ENCODE measurements around the gene BDKRB1. TPM values are rescaled to one million over a fixed set of nuclear protein-coding genes. Genes with fewer than 3 reads are reported as not detected.

Gene BDKRB1
- total RNA-seq = not detected

- ATAC-seq (no peak), DNase-seq (no peak)
- Mint-ChIP-seq H3K27ac (no peak within 1 kb of the TSS), H3K36me3 (no peaks in the 10 kb centered on the region), H3K9me3 (ENCODE audit: low read depth) (no peaks in the 10 kb centered on the region), H3K4me1 (no peaks in the 10 kb centered on the region), H3K27me3 (peaks cover 50% of the 10 kb centered on the region), H3K4me3 (no peak within 1 kb of the TSS)
- CTCF ChIA-PET = no interaction called here
Observed at GRCh38 chr14:96255501-96256366, at the start of gene BDKRB1. Gene BDKRB1 (plus strand): TSS chr14:96256210. CDS start chr14:96263683, 7,473 bp downstream.

GRCh38 chr14:96206461-96206860 is 49.5 kb upstream of the BDKRB1 start:
- no peak for ATAC-seq
- H3K36me3 Mint-ChIP-seq = no peaks in the 10 kb centered on the region
- peaks cover 51% of the 10 kb centered on the region for H3K27me3 Mint-ChIP-seq
- H3K9me3 Mint-ChIP-seq (ENCODE audit: low read depth) = no peaks in the 10 kb centered on the region
- DNase-seq = no peak
- H3K27ac Mint-ChIP-seq = no peak overlapping the region
- H3K4me3 Mint-ChIP-seq = no peak overlapping the region
- peaks cover 2% of the 10 kb centered on the region for H3K4me1 Mint-ChIP-seq
- CTCF ChIA-PET = no interaction called here

- DNase-seq (no peak), ATAC-seq (no peak)
- no peak overlapping the region for H3K27ac Mint-ChIP-seq
- no peaks in the 10 kb centered on the region for H3K36me3 Mint-ChIP-seq
- CTCF ChIA-PET = no interaction called here
- peaks cover 50% of the 10 kb centered on the region for H3K27me3 Mint-ChIP-seq
- H3K9me3 Mint-ChIP-seq (ENCODE audit: low read depth) = peaks cover 3% of the 10 kb centered on the region
- no peak overlapping the region for H3K4me3 Mint-ChIP-seq
- H3K4me1 Mint-ChIP-seq = peaks cover 2% of the 10 kb centered on the region
Observed at GRCh38 chr14:96207686-96208085, 48.3 kb upstream of the BDKRB1 start.

GRCh38 chr14:96208739-96209138 is 47.3 kb upstream of the BDKRB1 start:
- Mint-ChIP-seq H3K4me3 (no peak overlapping the region), H3K36me3 (no peaks in the 10 kb centered on the region), H3K9me3 (ENCODE audit: low read depth) (peaks cover 3% of the 10 kb centered on the region), H3K27me3 (peaks cover 40% of the 10 kb centered on the region), H3K27ac (no peak overlapping the region), H3K4me1 (peaks cover 2% of the 10 kb centered on the region)
- CTCF ChIA-PET = no interaction called here
- ATAC-seq (no peak), DNase-seq (no peak)

GRCh38 chr14:96212140-96212539 is 43.9 kb upstream of the BDKRB1 start:
- Mint-ChIP-seq H3K4me1 (no peaks in the 10 kb centered on the region), H3K27ac (no peak overlapping the region), H3K4me3 (no peak overlapping the region), H3K27me3 (peaks cover 21% of the 10 kb centered on the region), H3K9me3 (ENCODE audit: low read depth) (peaks cover 3% of the 10 kb centered on the region), H3K36me3 (no peaks in the 10 kb centered on the region)
- ATAC-seq = no peak
- DNase-seq = no peak
- CTCF ChIA-PET = no interaction called here

- Mint-ChIP-seq H3K36me3 (no peaks in the 10 kb centered on the region), H3K9me3 (ENCODE audit: low read depth) (peaks cover 3% of the 10 kb centered on the region), H3K4me1 (no peaks in the 10 kb centered on the region), H3K27ac (no peak overlapping the region), H3K4me3 (no peak overlapping the region), H3K27me3 (peaks cover 16% of the 10 kb centered on the region)
- CTCF ChIA-PET = no interaction called here
- DNase-seq (no peak), ATAC-seq (no peak)
Observed at GRCh38 chr14:96212896-96213295, 43.1 kb upstream of the BDKRB1 start.

- ATAC-seq (no peak), DNase-seq (no peak)
- Mint-ChIP-seq H3K4me3 (no peak overlapping the region), H3K4me1 (no peaks in the 10 kb centered on the region), H3K36me3 (no peaks in the 10 kb centered on the region), H3K27me3 (peaks cover 13% of the 10 kb centered on the region), H3K27ac (no peak overlapping the region), H3K9me3 (ENCODE audit: low read depth) (peaks cover 3% of the 10 kb centered on the region)
- CTCF ChIA-PET = no interaction called here
Observed at GRCh38 chr14:96213871-96214465, 42.0 kb upstream of the BDKRB1 start.

GRCh38 chr14:96214793-96215192 is 41.2 kb upstream of the BDKRB1 start:
- H3K27me3 Mint-ChIP-seq = peaks cover 10% of the 10 kb centered on the region
- DNase-seq (no peak), ATAC-seq (no peak)
- no peak overlapping the region for H3K27ac Mint-ChIP-seq
- H3K4me3 Mint-ChIP-seq = no peak overlapping the region
- no peaks in the 10 kb centered on the region for H3K36me3 Mint-ChIP-seq
- CTCF ChIA-PET = no interaction called here
- no peaks in the 10 kb centered on the region for H3K4me1 Mint-ChIP-seq
- H3K9me3 Mint-ChIP-seq (ENCODE audit: low read depth) = peaks cover 3% of the 10 kb centered on the region

GRCh38 chr14:96215452-96216244 is 40.4 kb upstream of the BDKRB1 start:
- H3K36me3 Mint-ChIP-seq = no peaks in the 10 kb centered on the region
- no peak overlapping the region for H3K4me3 Mint-ChIP-seq
- CTCF ChIA-PET = no interaction called here
- no peak overlapping the region for H3K27ac Mint-ChIP-seq
- H3K27me3 Mint-ChIP-seq = peaks cover 10% of the 10 kb centered on the region
- no peak for ATAC-seq
- DNase-seq = no peak
- peaks cover 3% of the 10 kb centered on the region for H3K9me3 Mint-ChIP-seq (ENCODE audit: low read depth)
- H3K4me1 Mint-ChIP-seq = no peaks in the 10 kb centered on the region

- Mint-ChIP-seq H3K27me3 (peaks cover 10% of the 10 kb centered on the region), H3K4me1 (no peaks in the 10 kb centered on the region), H3K4me3 (no peak overlapping the region), H3K36me3 (no peaks in the 10 kb centered on the region), H3K9me3 (ENCODE audit: low read depth) (peaks cover 3% of the 10 kb centered on the region), H3K27ac (no peak overlapping the region)
- DNase-seq (no peak), ATAC-seq (no peak)
- CTCF ChIA-PET = no interaction called here
Observed at GRCh38 chr14:96216627-96217026, 39.4 kb upstream of the BDKRB1 start.

GRCh38 chr14:96217376-96217913 is 38.6 kb upstream of the BDKRB1 start:
- CTCF ChIA-PET = no interaction called here
- Mint-ChIP-seq H3K4me3 (no peak overlapping the region), H3K36me3 (no peaks in the 10 kb centered on the region), H3K27me3 (peaks cover 10% of the 10 kb centered on the region), H3K27ac (no peak overlapping the region), H3K9me3 (ENCODE audit: low read depth) (peaks cover under 1% of the 10 kb centered on the region), H3K4me1 (no peaks in the 10 kb centered on the region)
- DNase-seq = no peak
- ATAC-seq = no peak

GRCh38 chr14:96221109-96221650 is 34.8 kb upstream of the BDKRB1 start:
- DNase-seq = no peak
- ATAC-seq = no peak
- Mint-ChIP-seq H3K9me3 (ENCODE audit: low read depth) (no peaks in the 10 kb centered on the region), H3K27me3 (peaks cover 6% of the 10 kb centered on the region), H3K4me1 (no peaks in the 10 kb centered on the region), H3K4me3 (no peak overlapping the region), H3K27ac (no peak overlapping the region), H3K36me3 (no peaks in the 10 kb centered on the region)
- CTCF ChIA-PET = no interaction called here

GRCh38 chr14:96221841-96222240 is 34.2 kb upstream of the BDKRB1 start:
- Mint-ChIP-seq H3K4me1 (no peaks in the 10 kb centered on the region), H3K4me3 (no peak overlapping the region), H3K27ac (no peak overlapping the region), H3K9me3 (ENCODE audit: low read depth) (no peaks in the 10 kb centered on the region), H3K27me3 (peaks cover 6% of the 10 kb centered on the region), H3K36me3 (no peaks in the 10 kb centered on the region)
- ATAC-seq = no peak
- CTCF ChIA-PET = no interaction called here
- DNase-seq = no peak
